Right ventricle myocardium inferior (tissue), 1 donor: ENCODE results near the gene MIP. TPM values are rescaled to one million over a fixed set of nuclear protein-coding genes. Genes with fewer than 3 reads are reported as not detected.
"Not testable (repeated sequence)": the region's sequence is repeated elsewhere in the genome, so short reads cannot be mapped to it uniquely, and the experiment has no call there.

ENCODE experiments used
- ATAC-seq: fragments of 200-7000 bp; cut with Tn5 transposase; one replicate; pipeline ENCODE4 v1.9.1; 2020; ENCODE audit warnings: mild to moderate bottlenecking, moderate library complexity
- DNase-seq: peaks from one replicate; pipeline ENCODE4 v3.0.0; 2021; ENCODE audit errors: missing footprints
- intact Hi-C: fragments of 100-400 bp; cut with DNase I; formaldehyde crosslinking; loops from one replicate; pipeline ENCODE4 v1.11.0; 2022
- long read RNA-seq: library from polyadenylated mRNA; unstranded; transcript quantifications from one replicate; pipeline ENCODE4 v2.0.0, GENCODE V29; 2021
- total RNA-seq: library from RNA; stranded (reverse); fragmentation: NEBNext Ultra II Directional; extraction: Animal tissue kit (Norgen Biotek cat#: 25700); gene quantifications from one replicate; pipeline ENCODE4 v1.2.1, GENCODE V29; 2021
- donor health status: DM: no; HTN: yes; CAD: no; lungs with severe emphysema.

Gene MIP
- not detected for total RNA-seq
- long read RNA-seq: 0 reads

- intact Hi-C loops: no loop called here
- DNase-seq (no peak), ATAC-seq (no peak)
Measured at GRCh38 chr12:56454557-56454956, at the start of gene MIP. MIP (minus strand) TSS chr12:56454657; CDS start chr12:56454613, 44 bp downstream.

GRCh38 chr12:56499879-56500278 is 45.4 kb upstream of the MIP start:
- intact Hi-C loops, DNase-seq, ATAC-seq: not testable (repeated sequence)

GRCh38 chr12:56499452-56499851 is 45.0 kb upstream of the MIP start:
- ATAC-seq, DNase-seq, intact Hi-C loops: not testable (repeated sequence)

- intact Hi-C loops, ATAC-seq, DNase-seq: not testable (repeated sequence)
Measured at GRCh38 chr12:56498126-56498902, 43.9 kb upstream of the MIP start.

- DNase-seq: peak; percentile 81
- ATAC-seq, intact Hi-C loops: not testable (repeated sequence)
Measured at GRCh38 chr12:56496704-56497103, 42.2 kb upstream of the MIP start.

- ATAC-seq, intact Hi-C loops, DNase-seq: not testable (repeated sequence)
Measured at GRCh38 chr12:56494481-56494880, 40.0 kb upstream of the MIP start.

GRCh38 chr12:56494106-56494415 is 39.6 kb upstream of the MIP start:
- intact Hi-C loops, DNase-seq, ATAC-seq: not testable (repeated sequence)

- DNase-seq, intact Hi-C loops, ATAC-seq: not testable (repeated sequence)
Measured at GRCh38 chr12:56493409-56494105, 39.1 kb upstream of the MIP start.

GRCh38 chr12:56490360-56490759 is 35.9 kb upstream of the MIP start:
- DNase-seq: no peak
- intact Hi-C loops: no loop called here
- ATAC-seq: no peak

- ATAC-seq: peak; percentile 98
- DNase-seq: peak; percentile 81
- intact Hi-C loops: no loop called here
Measured at GRCh38 chr12:56488041-56488955, 33.8 kb upstream of the MIP start, which contains the start of gene GLS2. GLS2 (minus strand) TSS chr12:56488161; CDS start chr12:56488118, 43 bp downstream.

- intact Hi-C loops: no loop called here
- peak; percentile 42 for ATAC-seq
Measured at GRCh38 chr12:56487448-56488040, 33.1 kb upstream of the MIP start.

GRCh38 chr12:56486694-56487093 is 32.2 kb upstream of the MIP start:
- intact Hi-C loops: no loop called here
- DNase-seq (no peak), ATAC-seq (no peak)

More at GRCh38 chr12:56487448-56488040, 33.1 kb upstream of the MIP start:
- DNase-seq: peak; percentile 75

GRCh38 chr12:56484566-56484965 is 30.1 kb upstream of the MIP start:
- ATAC-seq: no peak
- no peak for DNase-seq
- intact Hi-C loops: no loop called here

- DNase-seq (no peak), ATAC-seq (no peak)
- intact Hi-C loops: no loop called here
Measured at GRCh38 chr12:56479625-56480024, 25.2 kb upstream of the MIP start.

GRCh38 chr12:56477521-56478225 is 23.2 kb upstream of the MIP start:
- intact Hi-C loops: no loop called here
- DNase-seq: no peak
- no peak for ATAC-seq

- DNase-seq (no peak), ATAC-seq (no peak)
- intact Hi-C loops: no loop called here
Measured at GRCh38 chr12:56476972-56477432, 22.5 kb upstream of the MIP start.

- DNase-seq: no peak
- intact Hi-C loops: no loop called here
- ATAC-seq: no peak
Measured at GRCh38 chr12:56476143-56476542, 21.7 kb upstream of the MIP start.

GRCh38 chr12:56474389-56474788 is 19.9 kb upstream of the MIP start:
- intact Hi-C loops: no loop called here
- DNase-seq: no peak
- peak; percentile 71 for ATAC-seq
